HG02885 (cell line): ENCODE data around the gene SCML1.
"Not testable (repeated sequence)": the region's sequence is repeated elsewhere in the genome, so short reads cannot be mapped to it uniquely, and the experiment has no call there.

Source experiments
- ATAC-seq: cut with Tn5 transposase; IDR thresholded peaks from one replicate; pipeline ENCODE4 v1.9.1; 2021; ENCODE audit warnings: mild to moderate bottlenecking; ENCODE audit not compliant: unreplicated experiment, poor library complexity

Gene SCML1

DNA sequence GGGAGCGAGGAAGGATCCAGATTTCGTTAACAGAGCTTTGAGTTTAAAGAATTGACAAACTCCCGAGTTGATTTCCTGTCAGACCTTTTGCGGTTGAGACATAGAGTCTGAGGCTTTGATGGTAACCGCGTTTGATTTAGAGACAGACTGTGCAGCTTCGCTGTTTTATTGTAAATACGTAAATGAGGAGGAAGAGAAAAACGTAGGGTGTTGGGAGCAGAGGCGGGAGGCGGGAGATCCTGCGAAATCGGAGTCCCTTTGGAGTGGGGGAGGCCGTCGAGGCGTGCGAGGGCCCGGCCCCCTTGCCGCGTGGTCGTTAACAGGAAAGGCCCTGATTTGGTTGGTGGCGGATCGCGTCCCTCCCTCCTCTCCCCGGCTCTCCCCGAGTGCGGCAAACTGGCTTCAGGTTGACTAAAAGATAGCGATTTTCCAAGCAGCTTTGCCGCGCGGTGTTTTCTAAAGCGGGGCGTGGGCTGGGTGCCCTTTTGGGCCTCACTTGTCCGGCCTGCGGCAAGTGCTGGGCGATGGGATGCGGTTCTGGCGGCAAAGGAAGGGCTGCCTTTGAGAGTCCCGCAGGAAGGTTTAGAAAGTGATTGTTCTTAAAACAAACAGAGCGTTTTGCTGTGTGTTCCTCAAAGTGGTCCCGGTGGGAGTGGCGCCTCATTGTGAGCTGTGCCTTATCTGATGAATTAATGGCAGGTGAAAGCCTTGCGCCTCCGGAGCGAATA, 857 bp downstream of the SCML1 start:
- no peak for ATAC-seq

DNA sequence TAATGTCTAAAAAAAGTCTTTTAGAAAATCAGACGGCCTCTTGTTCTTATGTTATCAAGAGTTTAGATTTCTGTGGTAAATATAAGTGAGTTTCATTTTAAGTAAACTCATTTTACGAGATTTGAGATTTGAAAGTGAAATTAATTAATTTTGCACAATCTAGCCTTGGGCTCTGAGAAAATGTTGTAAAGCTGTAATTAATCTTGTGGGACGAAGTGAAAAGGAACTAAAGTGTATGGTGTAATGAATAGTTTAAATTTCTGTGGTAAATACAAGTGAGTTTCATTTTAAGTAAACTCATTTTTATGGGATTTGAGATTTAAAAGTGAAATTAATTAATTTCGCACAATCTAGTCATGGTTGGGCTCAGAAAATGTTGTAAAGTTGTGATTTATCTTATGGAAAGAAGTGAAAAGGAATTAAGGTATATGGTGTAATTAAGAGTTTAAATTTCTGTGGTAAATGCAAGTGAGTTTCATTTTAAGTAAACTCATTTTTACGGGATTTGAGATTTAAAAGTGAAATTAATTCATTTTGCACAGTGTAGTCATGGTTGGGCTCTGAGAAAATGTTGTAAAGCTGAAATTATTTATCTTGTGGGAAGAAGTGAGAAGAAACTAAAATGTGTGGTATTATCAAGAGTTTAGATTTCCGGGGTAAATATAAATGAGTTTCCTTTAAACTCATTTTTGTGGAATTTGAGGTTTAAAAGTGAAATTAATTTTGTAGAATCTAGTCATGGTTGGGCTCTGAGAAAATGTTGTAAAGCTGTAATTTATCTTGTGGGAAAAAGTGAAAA, 1.6 kb downstream of the SCML1 start:
- no peak for ATAC-seq

DNA sequence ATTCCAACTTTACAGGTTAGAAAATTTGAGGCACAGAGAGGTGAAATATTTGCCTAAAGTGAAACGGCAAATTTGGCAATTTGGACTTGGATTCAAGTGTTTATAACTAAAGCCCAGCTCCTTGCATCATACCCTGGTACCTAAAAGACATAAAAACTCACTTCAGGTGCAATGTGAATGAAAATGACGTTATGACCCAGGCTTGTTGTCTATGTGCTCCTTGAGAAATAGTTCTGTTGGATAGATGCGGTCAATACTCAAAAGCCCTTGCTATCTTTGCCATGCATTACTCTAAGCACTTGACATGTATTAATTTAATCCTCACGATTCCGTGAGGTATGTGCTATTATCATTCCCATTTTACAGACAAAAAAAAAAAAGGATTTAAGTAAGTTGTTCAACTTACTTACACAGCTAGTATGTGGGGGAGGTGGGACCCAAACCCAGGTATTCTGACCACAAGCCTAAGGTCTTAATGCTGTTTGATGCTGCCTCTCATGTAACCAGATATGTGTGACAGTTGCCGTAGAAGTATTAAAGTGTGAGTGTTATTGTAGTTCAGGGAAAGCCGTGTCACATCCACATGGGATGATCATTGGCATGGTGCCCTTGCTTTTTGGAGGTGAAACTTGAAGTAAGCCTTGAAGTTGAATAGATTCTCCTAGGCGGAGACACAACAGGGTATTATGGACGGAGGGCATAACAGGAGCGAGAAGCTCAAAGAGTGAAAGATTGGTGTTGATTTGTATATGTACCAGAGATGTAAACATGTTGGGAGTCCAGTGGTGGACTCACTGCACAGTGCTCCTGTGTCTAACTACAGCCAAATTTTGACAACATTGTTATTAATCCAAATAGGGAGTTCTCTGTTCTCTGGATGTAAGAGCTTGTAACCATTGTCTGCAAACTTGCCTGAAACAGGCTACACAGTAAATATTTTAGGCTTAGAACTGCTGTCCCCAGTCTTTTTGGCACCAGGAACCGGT, 3.1 kb downstream of the SCML1 start:
- ATAC-seq = no peak

DNA sequence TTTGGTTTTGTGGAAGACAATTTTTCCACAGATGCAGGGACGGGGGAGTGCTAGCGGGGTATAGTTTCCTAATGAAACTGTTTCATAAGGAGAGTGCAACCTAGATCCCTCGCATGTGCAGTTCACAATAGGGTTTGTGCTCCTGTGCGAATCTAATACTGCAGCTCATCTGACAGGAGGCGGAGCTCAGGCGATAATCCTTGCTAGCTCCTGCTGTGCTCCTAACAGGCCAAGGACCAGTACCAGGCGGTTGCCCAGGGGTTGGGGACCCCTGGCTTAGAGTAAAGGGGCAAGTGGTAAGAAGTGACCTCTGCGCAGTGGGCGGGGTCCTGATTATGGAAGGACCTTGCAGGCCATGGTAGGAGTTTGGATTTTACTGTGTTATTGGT, 3.8 kb downstream of the SCML1 start:
- ATAC-seq = no peak

DNA sequence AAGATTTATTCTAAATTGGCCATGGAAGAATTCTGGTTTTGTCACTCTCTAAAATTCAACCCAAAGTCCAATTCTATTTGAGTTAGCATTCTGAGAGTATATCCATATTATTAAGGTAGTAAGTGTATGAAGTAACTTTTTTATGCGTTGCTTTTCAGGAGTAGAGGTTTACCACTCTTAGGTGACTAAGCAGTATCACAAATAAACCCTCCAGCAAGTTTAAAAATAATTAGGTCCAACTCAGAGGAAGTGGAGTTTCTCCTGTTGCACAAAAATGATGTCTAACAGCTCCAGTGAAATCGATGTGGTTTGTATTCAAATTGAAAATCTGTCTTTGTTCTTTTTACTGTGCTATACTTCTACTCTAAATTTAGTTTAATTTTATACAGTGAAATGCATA, 6.6 kb downstream of the SCML1 start:
- no peak for ATAC-seq

DNA sequence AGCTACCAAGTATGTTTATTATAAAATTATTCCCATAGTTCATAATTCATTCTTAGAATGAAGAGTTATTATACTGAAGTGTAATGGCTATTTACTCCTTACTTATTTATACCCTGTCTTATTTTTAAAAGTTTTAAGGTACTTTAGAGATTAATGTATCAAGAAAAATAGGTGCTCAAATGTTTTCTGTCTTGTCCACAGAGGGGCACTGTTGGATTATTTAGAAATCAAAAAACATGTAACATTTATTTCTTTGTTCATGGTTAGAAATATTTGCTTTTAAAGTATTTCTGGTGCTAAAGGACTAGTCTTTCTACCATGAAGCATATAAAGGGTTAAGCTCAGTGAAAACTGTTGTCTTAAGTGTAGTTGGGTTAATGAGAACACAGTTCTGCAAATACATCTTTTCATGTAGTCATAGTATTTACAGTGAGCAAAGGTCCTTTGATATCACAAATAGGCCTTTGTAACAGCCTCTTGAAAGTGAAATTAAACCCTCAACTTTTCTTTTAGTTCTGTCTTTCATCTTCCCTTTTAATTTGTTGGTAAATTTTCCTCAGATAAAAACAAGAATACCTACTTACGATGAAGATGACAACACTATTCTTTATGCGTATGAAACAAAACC, 7.7 kb downstream of the SCML1 start:
- no peak for ATAC-seq

DNA sequence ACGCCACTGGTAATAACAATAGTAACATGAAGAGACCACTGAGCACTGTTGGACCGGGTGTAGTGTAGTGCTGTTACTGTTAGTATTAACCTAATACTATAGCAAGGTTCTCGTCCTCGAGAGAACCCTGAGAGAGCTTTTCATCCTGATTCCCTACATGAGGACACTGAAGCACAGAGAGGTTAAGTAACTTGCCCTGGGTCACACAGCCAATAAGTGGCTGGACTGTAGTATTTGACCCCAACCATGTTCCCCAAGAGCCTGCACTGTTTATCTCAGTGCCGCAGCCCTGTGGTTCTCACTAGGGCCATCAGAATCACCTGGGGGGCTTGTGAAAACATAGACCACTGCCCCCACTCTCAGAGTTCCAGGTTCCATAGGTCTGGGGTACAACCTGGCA, 10.4 kb downstream of the SCML1 start:
- no peak for ATAC-seq

DNA sequence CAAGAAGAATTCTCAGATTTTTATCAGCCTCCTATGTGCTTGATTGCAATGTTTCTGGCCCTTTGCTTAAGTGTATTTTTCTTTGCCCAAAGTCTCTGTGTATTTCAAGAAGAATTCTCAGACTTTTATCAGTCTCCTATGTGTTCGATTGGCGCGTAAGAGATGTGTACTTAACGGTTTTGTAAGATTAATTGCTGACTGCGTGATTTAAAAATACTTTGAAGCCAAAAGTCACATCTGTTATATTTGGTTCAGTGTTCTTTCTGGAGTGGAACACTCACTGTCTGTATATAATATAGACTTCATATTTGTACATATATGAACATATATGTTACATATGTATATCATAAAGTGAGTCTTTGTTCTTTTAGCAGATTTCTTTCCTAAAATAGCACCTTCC, 11.4 kb downstream of the SCML1 start:
- no peak for ATAC-seq

DNA sequence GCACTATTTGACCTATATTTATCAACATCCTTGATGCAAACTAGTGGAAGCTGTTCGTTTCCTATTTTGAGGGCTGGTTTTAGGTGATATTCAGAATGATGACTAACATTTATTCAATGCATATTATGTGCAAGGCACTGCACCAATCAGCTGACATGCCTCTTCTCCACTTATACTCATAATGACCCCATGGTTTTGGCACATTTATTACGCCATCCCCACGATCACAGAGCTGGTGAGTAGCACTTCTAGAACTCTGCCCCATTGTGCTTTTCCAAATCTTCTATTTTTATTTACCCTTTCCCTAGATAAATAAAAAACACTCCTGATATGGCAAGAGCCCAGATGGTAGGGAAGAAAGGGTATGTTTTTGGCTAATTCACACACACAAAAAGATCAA, 13.1 kb downstream of the SCML1 start:
- ATAC-seq = no peak

DNA sequence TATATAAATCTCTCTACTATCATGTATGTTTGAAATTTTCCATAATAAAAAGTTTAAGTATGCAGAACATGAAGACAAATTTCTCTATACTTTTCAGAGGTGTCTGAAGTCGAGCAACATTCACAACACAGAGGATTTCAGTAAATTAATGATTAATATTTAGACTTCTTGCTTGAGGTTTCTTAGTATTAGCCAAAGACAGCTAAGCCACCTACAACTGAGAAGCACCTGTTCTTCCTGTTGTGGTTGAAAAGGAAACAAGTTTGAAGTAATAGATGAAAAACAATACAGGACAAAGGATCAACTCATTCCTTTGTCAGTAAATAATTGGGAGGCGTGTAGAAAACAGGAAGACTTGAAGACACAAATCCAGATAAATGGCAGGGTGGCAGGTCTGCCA, 21.1 kb downstream of the SCML1 start:
- ATAC-seq = no peak

DNA sequence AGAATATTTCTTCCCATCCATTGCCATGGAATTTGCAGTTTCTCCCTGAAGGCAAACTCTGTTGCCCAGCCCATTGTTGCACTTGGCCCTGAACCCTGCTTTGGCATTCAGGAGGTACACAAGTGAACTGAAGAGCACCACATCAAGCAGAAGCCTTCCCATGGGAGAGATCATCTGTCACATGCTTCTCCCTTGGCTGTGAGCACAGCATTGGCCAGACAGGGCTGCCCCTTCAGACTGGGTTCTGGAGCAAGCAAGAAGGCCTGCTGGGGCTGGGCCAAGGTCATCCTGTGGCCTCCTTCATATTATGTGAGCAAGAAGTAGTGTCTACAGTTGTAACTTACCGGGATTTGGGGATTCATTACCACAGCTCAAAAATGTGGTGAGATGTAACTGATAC, 22.7 kb downstream of the SCML1 start:
- no peak for ATAC-seq

DNA sequence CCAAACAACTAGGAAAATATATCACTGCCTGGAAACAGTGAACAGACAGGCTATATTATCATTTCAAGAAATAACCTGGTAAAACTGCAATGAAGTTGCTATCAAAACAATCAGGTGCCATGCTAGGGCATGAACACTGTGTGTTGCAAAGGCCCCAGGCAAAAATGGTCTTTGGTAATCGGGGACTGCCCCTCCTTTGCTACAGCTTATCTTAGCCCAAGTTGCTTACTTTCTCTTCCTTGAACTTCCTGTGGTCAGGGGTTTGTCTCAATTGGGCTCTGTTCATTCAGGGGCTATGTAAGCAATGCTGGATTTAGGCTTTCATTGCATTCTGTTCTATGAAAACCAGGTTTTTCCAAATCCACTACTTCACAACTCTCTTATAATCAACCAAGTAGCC, 30.4 kb downstream of the SCML1 start:
- no peak for ATAC-seq

DNA sequence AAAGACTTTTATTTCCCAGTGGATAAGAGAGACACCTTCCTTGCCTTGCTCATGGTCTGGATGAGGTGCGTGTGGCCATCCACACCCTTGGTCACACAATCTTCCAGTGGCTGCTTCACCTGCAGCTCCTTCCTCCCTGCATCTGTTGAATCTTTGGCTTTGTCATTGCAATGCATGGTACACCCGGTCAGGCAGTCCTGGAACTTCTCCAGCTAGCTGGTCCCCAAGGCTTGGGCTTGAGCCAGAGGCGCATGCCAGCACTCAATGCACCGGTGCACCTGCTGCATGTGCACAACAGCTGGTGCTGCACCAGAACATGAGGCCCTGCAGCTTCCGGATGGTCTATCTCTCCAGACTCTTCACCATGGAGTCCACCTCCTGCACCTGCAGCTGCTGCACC, 31.7 kb downstream of the SCML1 start:
- no peak for ATAC-seq

DNA sequence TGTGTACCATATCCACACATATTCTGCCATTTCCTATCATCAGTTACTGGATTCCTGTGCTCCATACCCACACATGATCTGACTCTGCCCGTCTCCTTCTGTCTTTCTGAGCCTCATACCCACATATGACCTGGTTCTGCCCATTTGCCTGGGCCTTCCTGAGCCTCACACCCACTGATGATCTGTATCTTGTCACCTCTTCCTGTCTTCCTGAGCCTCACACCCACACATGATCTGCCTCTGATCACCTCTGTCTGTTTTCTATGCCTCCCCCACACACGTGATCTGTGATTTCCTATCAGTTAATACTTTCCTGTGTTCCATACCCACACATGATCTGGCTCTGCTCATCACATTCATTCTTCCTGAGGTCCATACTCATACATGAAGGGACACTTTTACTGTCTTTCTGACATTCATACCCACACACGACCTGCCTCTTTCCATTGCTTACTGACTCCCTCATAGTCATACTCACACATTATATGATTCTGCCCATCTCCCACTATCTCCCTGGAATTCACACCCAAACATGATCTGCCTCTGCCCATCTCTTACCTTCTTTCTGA, 32.5 kb downstream of the SCML1 start:
- ATAC-seq = no peak

DNA sequence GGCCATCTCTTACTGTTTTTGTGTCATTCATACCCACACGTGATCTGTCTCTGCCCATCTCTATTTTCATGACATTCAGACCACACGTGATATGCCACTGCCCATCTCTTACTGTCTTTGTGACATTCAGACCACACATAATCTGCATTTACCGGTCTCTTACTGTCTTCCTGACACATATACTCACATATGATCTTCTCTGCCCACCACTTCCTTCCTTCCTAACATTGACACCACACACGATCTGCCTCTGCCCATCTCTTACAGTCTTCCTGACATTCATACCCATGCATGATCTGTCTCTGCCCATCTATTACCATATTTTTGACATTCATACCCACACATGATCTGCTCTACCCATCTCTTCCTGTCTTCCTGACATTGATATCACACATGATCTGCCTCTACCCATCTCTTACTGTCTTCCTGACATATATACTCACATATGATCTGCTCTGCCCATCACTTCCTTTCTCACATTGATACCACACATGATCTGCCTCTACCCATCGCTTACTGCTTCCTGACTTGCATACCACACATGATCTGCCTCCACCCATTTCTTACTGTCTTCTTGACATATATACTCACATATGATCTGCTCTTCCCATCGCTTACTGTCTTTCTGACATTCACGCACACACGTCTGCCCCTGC, 36.1 kb downstream of the SCML1 start:
- ATAC-seq = no peak

DNA sequence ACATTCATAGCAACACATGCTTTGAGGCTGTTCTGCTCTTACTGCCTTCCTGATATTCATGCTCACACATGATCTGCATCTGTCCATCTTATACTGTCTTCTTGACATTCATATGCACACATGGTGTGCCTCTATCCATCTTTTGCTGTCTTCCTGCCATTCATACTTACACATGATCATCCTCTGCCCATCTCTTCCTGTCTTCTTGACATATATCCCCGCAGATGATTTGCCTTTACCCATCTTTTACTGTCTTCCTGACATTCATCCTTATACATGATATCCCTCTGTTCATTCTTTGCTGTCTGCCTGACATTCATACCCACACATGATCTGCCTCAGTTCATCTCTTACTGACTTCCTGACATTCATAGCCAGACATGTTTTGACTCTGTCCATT, 36.8 kb downstream of the SCML1 start:
- ATAC-seq = no peak

DNA sequence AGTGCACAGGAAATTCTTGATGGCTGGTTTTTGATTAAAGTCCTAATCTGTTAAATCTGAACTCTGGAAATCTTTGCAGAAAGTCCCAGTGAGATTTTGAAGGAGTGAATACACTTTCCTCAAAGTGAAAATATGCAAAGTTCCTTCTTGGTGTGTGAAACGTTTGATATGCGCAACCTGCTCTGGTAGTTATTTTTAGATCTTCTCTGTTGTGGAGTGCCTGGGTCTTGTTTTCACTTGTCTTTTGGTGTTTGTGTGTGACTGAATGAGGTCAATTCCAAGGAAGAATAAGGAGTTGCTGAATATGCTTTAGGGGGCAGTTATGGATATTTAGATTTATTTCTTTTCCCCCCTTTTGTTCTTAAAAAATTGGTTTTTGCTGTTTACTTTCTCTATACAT, 41.7 kb downstream of the SCML1 start:
- no peak for ATAC-seq

DNA sequence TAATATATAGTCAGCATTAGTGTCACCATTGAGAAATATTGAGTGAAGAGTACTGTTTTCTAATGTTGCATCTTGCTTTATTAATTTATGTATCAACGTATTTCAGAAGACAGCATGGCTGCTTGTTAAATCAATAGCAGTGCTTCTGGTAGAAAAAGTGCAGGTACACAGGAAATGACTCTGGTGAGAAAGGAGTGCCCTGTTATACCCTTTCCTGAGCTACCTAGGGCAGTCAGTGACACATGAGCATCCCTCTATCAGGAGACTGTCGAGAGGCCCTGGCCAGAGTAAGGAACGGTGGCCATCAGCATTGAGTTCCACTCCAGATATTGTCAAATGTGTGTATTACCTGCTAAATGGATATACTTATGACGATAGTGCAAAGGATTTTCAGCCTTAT, 42.1 kb downstream of the SCML1 start:
- ATAC-seq = no peak

DNA sequence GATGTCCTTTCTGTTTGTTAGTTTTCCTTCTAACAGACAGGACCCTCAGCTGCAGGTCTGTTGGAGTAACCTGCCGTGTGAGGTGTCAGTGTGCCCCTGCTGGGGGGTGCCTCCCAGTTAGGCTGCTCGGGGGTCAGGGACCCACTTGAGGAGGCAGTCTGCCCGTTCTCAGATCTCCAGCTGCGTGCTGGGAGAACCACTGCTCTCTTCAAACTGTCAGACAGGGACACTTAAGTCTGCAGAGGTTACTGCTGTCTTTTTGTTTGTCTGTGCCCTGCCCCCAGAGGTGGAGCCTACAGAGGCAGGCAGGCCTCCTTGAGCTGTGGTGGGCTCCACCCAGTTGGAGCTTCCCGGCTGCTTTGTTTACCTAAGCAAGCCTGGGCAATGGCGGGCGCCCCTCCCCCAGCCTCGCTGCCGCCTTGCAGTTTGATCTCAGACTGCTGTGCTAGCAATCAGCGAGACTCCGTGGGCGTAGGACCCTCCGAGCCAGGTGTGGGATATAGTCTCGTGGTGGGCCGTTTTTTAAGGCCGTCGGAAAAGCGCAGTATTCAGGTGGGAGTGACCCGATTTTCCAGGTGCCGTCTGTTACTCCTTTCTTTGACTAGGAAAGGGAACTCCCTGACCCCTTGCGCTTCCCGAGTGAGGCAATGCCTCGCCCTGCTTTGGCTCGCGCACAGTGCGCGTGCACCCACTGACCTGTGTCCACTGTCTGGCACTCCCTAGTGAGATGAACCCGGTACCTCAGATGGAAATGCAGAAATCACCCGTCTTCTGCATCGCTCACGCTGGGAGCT, 49.5 kb downstream of the SCML1 start:
- ATAC-seq = not testable (repeated sequence)
